Stimulated activated CD8-positive, alpha-beta memory T cell treated with anti-CD3 and anti-CD28 coated beads, Interleukin-15, amount 100 ng/mL, for 4 hours (primary cell): Measurements from ENCODE around the gene CIB2.

ENCODE experiments used
- DNase-seq, 2 donors: peaks; one replicate each; pipeline ENCODE4 v3.0.0-alpha.2; 2020; ENCODE audit warnings: low read depth in 2 of 2

CIB2 gene

DNA sequence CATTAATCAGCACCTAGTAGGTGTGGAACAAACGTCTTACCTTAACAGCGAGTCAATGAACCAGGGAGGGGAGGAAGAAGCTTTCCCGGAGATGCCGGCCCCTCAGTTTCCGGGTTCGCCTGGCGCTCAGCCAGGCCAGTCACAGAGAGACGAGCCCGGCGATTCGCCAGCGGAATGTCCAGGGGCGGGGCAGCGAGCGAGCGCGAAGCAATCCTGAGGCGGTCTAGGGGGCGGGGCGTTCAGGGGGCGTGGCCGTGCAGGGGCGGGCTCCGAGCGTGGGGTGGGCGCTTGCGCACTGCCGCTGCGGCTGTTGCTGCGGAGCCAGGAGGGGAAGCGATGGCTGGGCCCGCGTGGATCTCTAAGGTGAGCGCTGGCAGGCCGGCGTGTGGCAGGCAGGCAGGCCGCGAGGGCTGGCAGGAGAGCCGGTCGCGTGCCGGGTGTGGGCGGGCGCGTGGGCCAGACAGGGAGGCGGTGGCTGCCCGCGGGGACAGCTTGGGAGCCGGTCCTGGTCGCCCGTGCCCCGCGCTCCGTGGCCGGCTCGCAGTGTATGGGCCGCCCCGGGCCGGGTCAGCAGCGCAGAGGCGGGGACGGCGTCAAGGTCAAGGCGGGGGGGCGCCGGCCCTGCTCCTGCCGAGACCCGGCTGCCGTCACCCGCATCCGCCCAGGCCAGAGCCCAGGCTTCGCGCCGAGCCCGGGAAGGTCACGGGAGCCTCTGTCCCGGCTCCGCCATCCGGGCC, 18.0 kb upstream of the CIB2 start, which contains the start of gene IDH3A:
IDH3A (plus strand) TSS at position 295 of the 737 bp plus-strand sequence; CDS start at position 337, 42 bp downstream.
- DNase-seq, result peak; percentile 98 to 99

DNA sequence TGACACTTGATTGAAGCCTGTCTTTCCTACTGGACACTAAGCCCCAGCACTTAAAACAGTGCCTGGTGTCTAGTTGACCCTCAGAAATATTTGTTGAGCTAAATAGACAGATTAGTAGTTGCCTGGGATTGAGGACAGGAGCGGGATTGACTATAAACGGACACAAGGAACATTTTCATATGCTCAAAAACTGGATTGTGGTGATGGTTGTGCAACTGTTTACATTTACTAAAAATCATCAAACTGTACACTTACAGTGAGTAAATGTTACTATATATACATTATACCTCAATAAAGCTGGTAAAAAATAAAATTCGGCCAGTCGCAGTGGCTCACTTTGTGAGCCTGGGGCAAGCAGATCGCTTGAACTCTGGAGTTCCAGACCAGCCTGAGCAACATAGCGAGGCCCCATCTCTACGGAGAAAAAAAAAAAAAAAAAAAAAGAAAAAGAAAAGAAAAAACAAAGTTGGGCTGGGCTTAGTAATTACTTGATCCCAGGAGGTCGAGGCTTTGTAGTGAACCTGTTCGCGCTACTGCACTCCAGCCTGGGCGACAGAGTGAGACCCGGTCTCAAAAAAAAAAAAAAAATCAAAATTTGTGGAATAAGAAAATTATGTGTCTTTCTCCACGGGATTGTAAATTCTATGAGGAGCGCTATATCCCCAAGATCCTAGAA, 17.3 kb upstream of the CIB2 start:
- DNase-seq, result no peak

DNA sequence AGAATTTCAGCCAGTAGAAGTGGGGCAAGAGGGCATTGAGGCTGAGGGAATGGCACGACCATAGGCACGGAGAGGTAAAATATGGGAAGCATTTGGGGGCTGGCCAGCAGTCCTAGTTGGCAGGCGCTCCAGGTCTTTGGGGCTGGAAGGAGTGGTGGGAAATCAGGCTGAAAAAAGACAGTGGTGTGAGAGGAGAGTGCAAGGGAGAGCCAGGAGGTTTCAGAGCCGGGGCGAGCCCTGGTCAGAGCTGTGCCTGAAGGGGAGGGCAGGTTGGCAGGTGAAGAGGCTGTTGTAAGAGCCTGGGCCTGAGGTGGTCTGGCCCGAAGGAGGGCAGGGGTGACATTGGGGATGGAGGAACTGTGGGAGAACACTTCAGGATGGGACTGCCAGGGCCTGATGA, 16.3 kb upstream of the CIB2 start:
- no peak for DNase-seq

- DNase-seq, result no peak
Observed at GRCh38 chr15:78146425-78147154, 15.3 kb upstream of the CIB2 start.

DNA sequence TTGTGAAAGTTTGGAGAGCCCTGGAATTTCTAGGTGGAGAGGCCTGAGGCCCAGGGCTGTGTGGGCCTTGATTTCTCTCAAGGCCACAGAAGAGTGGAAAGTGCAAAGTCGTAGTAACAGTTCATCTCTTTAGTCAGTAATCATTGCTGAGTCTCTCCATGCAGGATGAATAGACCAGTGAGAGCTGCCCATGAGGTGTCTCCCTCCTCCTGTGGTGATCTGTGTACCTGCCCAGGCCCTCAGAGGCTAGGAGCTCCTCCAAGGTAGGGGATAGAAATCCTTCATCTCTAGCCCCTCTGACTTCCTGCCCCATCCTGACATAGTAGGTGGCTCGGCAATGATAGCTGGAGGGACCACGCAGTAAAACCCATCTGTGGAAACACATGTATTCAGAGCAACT, 11.1 kb upstream of the CIB2 start:
- no peak for DNase-seq

- DNase-seq, result no peak
Observed at GRCh38 chr15:78140292-78140691, 9.0 kb upstream of the CIB2 start.

- no peak for DNase-seq
Observed at GRCh38 chr15:78139578-78139977, 8.3 kb upstream of the CIB2 start.

DNA sequence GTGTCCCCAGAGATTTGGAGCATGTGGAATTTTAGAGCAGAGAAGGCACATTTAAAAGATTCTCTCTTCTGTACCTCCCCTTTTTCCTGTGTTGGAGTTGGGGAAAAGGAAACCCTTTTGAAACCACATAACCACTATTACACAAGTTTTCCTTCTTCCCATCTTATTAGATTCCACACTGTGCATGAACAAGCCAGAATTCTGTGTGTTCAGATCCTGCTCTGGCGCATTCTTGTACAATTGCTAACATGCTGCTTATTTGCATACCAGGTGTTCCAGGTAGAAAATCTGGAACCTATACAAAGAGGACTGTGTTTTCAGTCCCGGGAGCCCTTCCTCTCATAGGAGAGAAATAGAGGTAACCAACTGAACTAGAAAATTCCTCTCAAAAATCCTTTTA, 2.6 kb upstream of the CIB2 start:
- no peak for DNase-seq

DNA sequence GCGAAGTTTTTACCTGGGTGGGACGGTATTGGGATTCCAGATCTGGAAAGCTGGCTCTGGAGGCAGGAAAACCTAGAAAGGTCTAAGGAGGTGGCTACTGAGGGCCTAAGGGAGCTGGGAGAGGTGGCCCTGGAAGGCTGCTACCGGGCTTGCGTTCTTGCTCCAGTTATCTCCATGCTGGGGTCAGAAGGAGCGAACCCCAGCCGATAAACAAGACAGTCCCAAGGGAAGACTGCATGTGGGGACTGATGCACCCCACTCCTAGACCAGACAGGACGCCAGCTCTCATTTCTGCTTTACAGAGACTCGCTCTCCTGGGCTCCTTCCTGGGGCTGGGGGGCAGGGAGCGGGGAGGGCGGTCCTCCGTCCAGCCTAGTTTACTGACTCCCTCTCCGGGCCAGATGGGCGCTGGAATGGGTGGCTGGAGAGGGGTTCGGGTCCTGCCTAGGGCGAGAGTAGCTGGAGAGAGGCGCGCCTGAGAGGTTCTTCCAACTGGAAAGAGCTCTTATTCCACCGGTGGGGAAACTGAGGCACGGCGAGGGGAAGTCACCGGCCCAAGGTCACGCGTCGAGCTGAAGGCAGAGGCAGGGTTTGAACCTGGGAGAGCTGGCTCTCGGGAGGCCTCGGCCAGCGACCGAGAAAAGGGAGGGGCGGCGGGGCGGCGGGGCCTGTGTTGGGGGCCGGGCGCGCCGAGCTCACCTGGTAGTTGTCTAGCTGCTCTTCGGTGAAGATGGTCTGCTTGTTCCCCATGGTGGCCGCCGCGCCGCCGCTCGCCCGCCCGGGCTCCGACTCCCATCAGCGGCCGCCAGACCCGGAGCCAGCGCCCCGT, 565 bp downstream of the CIB2 start:
- no peak for DNase-seq

DNA sequence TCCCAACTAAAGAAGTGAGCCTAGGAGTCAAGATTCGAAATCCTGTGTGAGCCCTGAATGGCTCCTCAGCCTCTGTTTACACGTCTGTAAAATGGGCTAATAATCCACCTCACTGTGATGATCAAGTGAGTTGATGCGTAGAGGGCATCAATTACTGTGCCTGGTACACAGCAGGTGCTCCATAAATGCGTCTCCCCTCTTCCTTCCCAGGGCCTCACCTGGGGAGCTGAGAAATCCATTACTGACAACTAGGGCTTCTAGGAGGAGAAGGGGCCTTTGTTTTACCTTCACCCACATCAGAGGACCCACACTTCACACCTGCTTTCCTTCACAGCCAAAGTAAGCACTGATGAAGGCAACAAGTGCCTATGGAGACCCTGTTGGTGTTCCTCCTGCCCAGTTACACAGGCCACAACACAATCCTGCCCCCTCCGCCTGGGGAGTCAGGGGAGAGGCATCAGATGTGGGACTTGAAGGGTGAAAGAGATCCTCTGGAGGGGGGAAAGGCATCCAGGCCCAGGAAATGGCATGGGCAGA, 1.4 kb downstream of the CIB2 start:
- DNase-seq, result no peak

DNA sequence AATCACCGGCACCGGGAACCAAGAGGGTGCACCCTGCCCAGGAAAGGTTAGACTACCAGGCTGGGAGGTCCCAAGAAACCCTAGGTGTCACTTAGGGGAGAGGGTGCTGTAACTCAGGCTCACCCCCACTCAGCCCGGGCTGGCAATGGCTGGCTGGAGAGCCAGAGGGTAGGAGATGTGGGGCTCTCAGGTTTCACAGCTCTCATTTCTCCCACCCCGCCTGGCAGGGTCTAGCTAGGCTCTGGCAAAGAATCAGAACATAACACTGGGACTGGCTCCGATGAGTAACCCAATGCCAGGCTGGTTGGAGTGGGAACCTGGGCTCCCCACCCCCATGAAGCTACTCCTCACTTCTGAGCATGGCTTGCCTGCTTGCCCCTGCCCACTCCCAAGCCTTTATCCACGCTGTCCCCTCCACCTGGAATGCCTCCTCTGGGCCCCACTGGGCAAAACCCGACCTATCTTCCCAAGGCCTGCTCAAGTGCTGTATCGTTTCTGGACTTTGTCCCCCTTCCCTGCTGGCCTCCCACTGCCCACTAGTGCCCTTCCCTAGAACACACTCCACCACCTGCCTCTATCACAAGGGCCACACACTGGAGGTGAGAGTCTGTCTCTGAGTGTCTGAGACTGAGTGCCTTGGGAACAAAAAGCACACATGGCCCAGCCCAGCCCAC, 2.0 kb downstream of the CIB2 start:
- DNase-seq, result no peak

- no peak for DNase-seq
Observed at GRCh38 chr15:78127882-78128281, 3.4 kb downstream of the CIB2 start.

DNA sequence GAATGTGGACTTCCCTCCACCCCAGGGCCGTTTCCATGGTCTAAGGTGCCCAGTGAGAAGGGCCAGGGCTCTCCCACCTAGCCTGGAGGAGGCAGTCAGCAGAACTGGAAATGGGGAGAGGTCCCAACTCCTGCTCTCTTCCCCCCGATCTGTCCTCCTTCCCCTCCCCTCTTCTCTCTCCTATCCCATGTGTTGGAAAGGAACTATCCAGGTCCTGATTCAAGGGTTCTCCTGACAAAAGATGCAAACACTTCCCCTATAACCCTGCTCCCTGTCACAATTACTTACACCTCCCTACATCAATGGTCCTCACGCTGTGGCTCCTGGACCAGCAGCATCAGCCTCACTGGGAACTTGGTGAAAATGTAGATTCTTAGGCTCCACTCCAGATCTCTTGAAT, 6.0 kb downstream of the CIB2 start:
- DNase-seq, result no peak

DNA sequence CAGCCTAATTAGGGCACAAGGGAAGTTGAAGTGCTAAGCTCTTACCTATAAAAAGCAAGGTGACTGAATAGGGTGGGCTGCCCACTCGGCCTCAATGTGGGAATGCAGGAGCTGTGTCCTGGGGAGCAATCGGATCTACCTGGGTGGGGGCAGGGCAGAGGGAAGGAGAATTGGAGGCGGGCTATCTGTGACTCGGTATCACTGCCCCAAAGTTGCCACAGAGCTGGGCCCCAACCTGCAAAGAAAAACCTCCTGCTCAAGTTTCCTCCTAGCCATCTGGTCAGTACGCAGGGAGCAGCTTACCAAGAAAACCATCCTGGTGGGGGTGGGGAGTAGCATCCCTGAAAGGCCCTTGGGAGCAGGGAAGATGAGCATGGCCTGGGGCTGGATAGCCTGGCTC, 10.7 kb downstream of the CIB2 start:
- no peak for DNase-seq

DNA sequence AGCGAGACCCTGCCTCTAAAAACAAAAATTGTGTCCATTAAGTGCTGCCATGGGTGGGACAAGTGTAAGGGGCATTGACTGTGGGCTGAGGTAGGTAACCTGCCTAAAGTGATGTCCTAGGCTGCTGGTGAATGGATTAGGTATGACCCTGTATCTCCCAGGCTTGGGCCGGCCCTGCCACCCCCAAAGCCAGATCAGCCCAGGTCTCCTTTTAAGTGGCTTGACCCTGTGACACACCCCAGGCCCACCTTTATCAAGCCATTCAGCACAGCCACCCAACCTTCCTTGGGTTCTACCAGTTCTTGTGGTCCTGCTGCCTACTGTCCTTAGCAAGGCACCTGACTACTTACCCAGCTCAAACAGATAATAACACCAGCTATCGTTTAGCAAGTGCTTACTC, 18.7 kb downstream of the CIB2 start:
- DNase-seq, result no peak

DNA sequence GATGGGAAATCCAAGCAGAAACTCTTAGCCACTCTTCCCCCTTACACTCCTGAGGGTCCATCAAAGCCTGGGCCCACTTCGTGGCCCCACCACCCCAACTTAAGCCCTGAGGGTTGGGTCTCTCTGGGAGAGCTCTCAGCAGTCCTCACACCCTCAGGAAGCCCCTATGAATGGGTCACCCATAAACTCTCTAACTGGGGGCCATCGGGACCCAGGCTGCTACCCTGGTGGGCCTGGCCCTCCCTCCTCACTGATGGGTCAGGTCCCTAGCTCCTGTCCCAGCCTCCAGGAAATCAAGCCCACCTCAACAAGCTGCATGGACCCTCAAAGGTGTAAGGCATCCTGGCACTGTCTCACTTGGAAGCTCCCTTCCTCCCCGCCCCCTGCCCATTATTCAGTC, 19.5 kb downstream of the CIB2 start:
- no peak for DNase-seq

DNA sequence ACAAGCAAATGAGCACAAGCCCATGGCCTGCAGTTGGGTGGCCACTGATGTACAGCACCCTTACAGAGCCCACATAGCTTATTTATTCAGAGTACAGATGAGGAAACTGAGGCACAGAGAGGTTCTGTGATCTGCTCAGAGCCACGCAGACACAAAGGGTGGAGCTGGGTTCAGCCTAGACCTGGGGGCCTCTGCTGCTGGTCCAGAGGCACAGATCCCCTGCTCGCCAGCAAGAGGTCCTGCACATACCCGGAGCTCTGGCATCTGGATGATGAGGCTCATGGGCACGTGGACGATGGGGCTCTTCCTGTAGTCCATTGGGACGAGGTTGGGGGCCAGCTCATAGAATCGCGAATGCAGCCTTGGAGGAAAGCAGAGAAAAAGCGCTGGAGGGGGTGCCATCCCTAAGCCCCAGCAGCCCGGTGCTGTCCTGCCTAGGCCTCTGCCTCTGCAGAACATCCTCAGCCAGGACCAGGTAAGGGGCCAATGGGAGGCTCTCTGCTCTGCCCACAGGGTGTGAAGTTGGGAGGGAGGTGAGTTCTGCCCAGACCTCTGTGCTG, 20.2 kb downstream of the CIB2 start:
- no peak for DNase-seq

DNA sequence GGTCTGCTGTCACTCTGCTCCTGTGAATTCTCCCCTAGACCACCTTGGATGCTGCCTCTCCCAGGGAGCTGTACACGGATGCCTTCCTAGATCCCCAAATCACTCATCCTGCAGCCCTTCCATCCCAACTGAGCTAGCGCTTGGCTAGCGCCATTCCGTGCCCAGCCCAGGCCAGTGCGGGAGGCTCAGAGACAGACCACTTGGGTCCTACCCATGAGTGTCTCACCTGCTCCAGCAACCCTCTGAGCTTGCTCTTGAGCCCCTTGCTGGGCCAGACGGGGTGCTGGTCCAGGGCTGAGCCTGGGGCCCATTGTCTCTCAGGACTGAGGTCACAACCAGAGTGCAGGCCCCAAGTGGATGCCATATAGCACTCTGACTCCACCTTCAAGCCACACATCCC, 21.1 kb downstream of the CIB2 start:
- DNase-seq, result no peak

- DNase-seq, result no peak
Observed at GRCh38 chr15:78109156-78109555, 22.1 kb downstream of the CIB2 start.

- peak; percentile 62 to 77 for DNase-seq
Observed at GRCh38 chr15:78108300-78109084, 22.8 kb downstream of the CIB2 start.
